HUES6 (cell line): ENCODE measurements around the gene KIF18B.

Experiments used
- H3K27ac ChIP-seq: 2 replicates; pipeline ENCODE4 v1.7.0; 2013; ENCODE audit warnings: low read depth, mild to moderate bottlenecking, low read length, inconsistent platforms
- H3K27me3 ChIP-seq: 2 replicates; pipeline ENCODE4 v1.6.1; 2013; ENCODE audit warnings: low read length; ENCODE audit not compliant: control insufficient read depth, insufficient read depth
- H3K36me3 ChIP-seq: 2 replicates; pipeline ENCODE4 v1.6.1; 2013; ENCODE audit warnings: low read length; ENCODE audit not compliant: control insufficient read depth, insufficient read depth
- H3K4me1 ChIP-seq: 2 replicates; pipeline ENCODE4 v1.6.1; 2013; ENCODE audit warnings: low read length; ENCODE audit not compliant: control insufficient read depth, insufficient read depth
- H3K4me3 ChIP-seq: 2 replicates; pipeline ENCODE4 v1.5.1; 2013; ENCODE audit warnings: low read depth, low read length
- H3K9ac ChIP-seq: one replicate; pipeline ENCODE4 v1.6.1; 2013; ENCODE audit warnings: mild to moderate bottlenecking, low read length
- H3K9me3 ChIP-seq: 2 replicates; pipeline ENCODE4 v1.6.1; 2013; ENCODE audit warnings: low read depth, low read length; ENCODE audit not compliant: control insufficient read depth, insufficient read depth

The KIF18B gene

DNA sequence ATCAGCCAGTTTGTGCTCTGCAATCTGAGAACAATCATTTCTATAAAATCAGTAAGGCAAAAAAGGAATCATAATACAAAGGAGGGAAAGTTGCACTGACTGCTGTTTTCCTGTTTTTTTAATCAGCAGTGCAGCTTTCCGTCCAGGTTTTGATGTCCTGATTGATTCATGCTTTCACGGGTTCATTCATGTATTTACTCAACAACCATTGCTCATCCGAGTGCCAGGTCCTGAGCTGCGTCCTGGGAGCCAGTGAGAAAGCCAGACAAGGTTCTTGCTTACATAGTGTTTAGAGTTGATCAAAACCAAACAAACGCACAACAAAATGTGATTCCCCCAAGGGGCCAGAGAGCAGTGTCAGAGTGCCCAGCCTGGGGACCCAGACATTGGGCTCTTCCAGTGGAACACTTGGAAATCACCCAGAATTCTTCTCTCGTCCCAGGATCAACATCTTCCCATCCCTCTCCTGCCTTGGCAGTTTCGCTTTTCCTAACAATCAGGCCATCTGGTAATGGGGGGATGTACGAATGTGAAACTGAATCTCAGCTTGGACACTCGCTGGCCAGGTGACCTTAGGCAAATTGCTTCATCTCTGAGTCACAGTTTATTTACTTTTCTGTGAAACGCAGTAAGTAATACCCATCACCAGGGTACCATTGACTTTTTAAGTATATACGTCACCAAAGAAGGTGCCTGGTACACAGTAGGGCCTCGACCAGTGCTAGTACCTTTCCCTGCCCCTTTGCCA lies 33.8 kb upstream of the KIF18B start:
- H3K4me3 ChIP-seq = no peak overlapping the region
- peaks cover 6% of the 10 kb centered on the region; the same call in 1 of the 2 replicates for H3K27me3 ChIP-seq

DNA sequence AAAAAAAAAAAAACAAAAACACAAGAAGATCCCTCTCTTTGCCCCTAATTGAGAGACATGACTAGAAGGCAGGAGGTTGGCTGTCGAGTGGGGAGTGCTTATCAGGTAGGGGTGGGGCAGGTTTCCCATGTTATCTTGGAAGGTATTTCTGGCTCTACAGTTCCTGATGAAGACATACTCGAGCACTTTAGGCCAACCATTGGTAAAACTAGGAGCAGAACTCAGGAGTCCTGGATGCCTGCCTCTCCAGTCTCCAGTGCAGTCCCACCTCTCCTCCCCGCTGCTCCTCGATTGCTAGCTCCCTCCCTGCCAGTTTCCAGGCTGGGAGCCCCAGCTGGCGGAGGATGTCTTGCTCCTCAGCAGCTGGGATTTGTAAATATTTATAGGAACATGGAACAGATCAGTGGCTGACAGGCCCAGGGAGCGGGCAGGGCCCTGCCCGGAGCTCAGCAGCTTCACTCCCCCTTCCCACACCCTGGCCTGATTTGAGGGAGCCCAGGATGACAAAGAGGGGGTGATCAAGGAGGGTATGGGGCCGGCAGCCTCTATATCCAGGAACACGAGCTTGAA lies 31.9 kb upstream of the KIF18B start:
- H3K4me3 ChIP-seq = no peak overlapping the region
- no peak overlapping the region for H3K27ac ChIP-seq
- H3K4me1 ChIP-seq = peaks cover 19% of the 10 kb centered on the region
- no peaks in the 10 kb centered on the region; the same call in 1 of the 2 replicates for H3K27me3 ChIP-seq
- H3K36me3 ChIP-seq = no peaks in the 10 kb centered on the region
- H3K9me3 ChIP-seq = no peaks in the 10 kb centered on the region
- no peak overlapping the region for H3K9ac ChIP-seq

More for the DNA sequence above, 33.8 kb upstream of the KIF18B start:
- Histone ChIP-seq H3K9me3 (no peaks in the 10 kb centered on the region), H3K27ac (no peak overlapping the region), H3K9ac (no peak overlapping the region), H3K4me1 (peaks cover 19% of the 10 kb centered on the region), H3K36me3 (no peaks in the 10 kb centered on the region)

DNA sequence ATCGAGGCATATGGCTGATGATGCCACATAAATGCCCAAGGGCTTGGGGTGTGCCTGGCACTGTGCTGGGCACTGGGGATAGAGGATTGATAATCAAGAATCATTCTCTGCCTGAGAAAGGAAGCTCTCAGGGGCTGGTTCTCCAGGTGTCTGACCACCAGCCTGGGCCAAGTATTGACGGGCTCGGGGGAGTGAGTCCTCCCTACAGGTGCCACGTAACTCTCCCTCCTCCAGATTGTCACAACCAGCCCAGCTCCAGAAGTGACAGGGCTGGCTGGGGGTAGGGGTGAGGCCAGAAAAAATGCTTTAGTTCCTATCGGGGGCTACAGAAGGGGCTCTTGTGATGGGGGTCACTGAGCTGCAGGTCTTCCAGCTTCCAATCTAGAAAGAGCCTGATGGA lies 31.2 kb upstream of the KIF18B start:
- no peak overlapping the region for H3K4me3 ChIP-seq
- H3K4me1 ChIP-seq = peaks cover 19% of the 10 kb centered on the region
- H3K9me3 ChIP-seq = no peaks in the 10 kb centered on the region
- no peak overlapping the region for H3K27ac ChIP-seq
- no peaks in the 10 kb centered on the region; the same call in 1 of the 2 replicates for H3K27me3 ChIP-seq
- H3K9ac ChIP-seq = no peak overlapping the region
- H3K36me3 ChIP-seq = no peaks in the 10 kb centered on the region

DNA sequence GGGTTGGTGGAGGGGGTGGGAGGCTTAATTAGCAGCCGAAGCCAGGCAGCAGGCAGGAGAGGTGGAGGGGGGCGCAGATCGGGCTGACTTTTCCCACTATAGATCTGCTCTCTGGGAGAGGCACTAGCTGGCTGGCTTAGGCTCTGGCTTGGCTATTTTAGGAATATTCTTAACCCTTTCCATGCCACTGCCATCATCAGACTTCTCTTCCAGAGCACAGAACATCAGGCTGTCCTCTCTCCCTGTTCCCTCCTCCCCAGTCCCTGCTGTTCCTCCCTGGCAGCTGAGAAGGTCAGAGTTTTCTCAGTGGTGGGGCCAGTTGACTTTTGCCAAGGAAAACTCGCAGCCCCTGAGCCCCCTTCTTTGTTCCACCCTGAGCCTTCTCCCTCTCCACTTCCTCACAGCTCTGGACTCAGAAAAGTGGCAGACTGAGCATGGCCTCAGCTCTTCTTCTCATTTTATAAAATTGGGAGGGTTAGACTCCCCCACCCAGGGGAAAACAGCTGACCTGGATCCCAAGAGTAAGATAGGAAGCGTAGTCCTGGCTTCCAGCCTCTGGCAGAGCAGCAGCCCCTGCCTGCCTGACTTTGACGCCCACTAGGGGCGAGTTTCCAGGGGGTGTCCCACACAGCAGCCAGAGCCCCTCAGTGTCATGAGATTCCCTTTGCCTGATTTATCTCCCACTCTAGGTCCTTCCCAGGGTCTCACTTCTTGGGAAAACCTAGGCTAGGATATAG lies 30.4 kb upstream of the KIF18B start:
- no peaks in the 10 kb centered on the region for H3K9me3 ChIP-seq
- no peak overlapping the region for H3K9ac ChIP-seq
- H3K27me3 ChIP-seq = no peaks in the 10 kb centered on the region; the same call in 1 of the 2 replicates
- H3K27ac ChIP-seq = no peak overlapping the region
- peaks cover 19% of the 10 kb centered on the region for H3K4me1 ChIP-seq
- H3K36me3 ChIP-seq = no peaks in the 10 kb centered on the region
- no peak overlapping the region for H3K4me3 ChIP-seq

DNA sequence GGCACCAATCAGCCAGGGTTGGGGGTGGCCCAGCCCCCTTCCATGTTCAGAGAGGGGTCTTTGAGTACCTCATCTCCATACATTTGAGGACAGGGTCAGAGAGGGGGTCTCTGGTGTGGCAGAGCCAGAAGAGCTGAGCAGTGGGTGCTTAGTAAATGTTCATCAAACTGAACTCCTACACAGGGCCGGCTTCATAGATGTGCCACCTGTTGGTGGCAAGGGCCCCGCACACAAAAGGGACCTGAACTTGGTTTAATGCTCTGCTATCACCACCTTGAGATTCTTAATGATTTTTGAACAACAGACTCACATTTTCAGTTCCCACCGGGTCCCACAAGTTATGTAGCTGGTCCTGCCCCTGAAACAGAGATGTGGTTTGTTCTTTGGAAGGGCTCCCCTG lies 29.5 kb upstream of the KIF18B start:
- Histone ChIP-seq H3K27me3 (peaks cover 2% of the 10 kb centered on the region; the same call in 1 of the 2 replicates), H3K9ac (no peak overlapping the region), H3K27ac (no peak overlapping the region), H3K4me3 (no peak overlapping the region), H3K36me3 (no peaks in the 10 kb centered on the region), H3K9me3 (no peaks in the 10 kb centered on the region), H3K4me1 (peaks cover 23% of the 10 kb centered on the region)

DNA sequence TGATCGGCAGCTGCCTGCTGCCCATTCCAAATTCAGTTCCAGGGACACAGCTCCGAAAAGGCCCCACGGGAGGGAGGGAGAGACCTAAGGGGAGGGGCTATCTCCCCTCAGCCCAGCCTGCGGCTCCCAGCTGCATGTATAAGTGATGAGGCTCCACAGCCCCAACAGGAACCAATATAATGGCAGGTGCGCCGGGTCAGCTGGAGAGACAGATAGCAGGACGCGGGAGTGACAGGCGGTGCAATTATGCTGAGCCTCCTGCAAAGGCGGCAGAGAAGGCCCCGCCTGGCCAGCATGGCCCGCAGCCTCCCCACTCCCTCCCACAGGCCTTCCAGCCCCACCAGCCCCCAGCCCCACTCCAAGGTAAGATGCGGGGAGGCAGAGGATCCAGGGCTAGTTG lies 28.6 kb upstream of the KIF18B start:
- no peak overlapping the region for H3K9ac ChIP-seq
- H3K4me1 ChIP-seq = peaks cover 32% of the 10 kb centered on the region
- no peaks in the 10 kb centered on the region for H3K36me3 ChIP-seq
- no peak overlapping the region for H3K27ac ChIP-seq
- H3K9me3 ChIP-seq = no peaks in the 10 kb centered on the region
- H3K4me3 ChIP-seq = no peak overlapping the region
- H3K27me3 ChIP-seq = peaks cover 6% of the 10 kb centered on the region

DNA sequence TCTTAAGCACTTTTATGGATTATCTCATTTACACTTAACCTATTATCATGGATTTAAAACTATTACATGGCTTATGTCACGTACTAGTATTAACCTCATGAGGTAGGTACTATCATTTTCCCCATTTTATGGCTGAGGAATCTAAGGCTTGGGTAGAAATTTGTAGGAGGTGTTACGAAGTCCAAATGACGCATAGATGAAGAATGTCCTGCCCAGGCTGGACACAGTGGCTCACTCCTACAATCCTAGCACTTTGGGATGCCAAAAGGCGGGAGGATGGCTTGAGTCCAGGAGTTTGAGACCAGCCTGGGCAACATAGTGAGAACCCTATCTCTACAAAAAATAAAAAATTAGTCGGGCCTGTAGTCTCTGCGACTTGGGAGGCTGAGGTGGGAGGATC lies 25.4 kb upstream of the KIF18B start:
- Histone ChIP-seq H3K36me3 (no peaks in the 10 kb centered on the region), H3K9ac (no peak overlapping the region), H3K9me3 (no peaks in the 10 kb centered on the region), H3K27me3 (peaks cover 33% of the 10 kb centered on the region), H3K4me1 (peaks cover 36% of the 10 kb centered on the region), H3K27ac (no peak overlapping the region), H3K4me3 (no peak overlapping the region)

DNA sequence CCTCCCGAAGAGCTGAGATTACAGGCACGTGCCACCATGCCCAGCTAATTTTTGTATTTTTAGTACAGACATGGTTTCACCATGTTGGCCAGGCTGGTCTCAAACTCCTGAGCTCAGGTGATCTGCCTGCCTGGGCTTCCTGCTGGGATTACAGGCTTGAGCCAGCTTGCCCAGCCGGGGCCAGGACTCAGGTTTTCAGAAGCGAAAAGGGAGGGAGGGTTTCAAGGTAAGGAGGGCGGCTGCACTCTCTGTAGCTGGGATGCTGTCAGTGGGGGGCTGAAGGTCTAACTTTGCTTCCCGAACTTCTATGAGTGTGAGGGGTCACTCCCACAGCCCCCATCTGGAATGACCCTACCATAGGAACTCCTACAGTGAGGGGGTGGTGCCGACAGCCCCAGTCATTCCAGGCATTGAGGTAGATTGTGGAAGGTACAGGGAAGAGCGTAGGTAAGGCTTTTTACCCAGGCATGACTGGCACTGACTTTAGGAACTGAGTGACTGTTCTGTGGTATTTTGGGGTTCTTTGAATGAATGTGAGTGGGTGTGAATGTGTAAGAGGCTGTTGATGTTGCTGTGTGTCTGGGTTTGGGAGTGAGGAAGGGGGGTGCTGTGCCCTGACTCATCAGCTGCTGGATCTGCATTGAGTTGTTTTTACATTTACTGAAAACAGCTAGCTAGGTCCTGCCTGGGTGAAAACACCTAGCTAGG lies 24.4 kb upstream of the KIF18B start:
- Histone ChIP-seq H3K36me3 (no peaks in the 10 kb centered on the region), H3K4me1 (peaks cover 32% of the 10 kb centered on the region), H3K27ac (no peak overlapping the region), H3K4me3 (peak overlapping the region; percentile 38), H3K27me3 (peaks cover 43% of the 10 kb centered on the region), H3K9ac (peak overlapping the region; percentile 46), H3K9me3 (no peaks in the 10 kb centered on the region)

DNA sequence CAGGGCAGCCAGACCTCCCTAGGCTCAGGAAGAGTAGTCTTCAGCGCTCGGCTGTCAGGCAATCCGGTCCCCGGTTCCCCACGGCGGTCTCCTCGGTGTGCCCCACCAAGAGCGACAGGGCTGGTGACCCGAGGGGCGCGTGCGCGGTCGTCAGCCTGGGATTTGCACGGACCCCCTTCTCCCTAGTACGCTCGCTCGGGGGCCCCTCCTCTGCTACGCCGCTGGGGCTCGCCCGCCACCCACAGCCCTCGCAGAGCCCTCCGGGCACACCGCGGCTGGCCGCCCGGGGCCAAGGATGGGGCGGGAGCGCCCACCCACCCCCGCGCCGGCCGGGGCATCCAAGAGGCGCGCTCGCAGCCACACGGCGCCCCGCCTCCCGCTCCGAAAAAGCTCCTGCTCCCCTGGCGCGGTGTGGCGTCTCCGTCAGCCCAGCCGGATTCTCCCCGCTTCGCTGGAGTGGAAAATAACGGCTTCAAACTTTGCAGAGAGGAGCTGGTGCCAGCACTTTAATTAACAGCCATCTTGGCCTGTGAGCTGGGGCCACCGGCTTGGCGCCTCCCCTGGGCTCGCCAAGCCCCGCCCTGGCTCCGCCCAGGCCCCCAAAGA lies 22.7 kb upstream of the KIF18B start:
- no peak overlapping the region for H3K27ac ChIP-seq
- H3K4me1 ChIP-seq = peaks cover 37% of the 10 kb centered on the region
- no peaks in the 10 kb centered on the region for H3K9me3 ChIP-seq
- peak overlapping the region; percentile 74 for H3K4me3 ChIP-seq
- no peaks in the 10 kb centered on the region for H3K36me3 ChIP-seq
- H3K27me3 ChIP-seq = peaks cover 60% of the 10 kb centered on the region
- H3K9ac ChIP-seq = peak overlapping the region; percentile 49

DNA sequence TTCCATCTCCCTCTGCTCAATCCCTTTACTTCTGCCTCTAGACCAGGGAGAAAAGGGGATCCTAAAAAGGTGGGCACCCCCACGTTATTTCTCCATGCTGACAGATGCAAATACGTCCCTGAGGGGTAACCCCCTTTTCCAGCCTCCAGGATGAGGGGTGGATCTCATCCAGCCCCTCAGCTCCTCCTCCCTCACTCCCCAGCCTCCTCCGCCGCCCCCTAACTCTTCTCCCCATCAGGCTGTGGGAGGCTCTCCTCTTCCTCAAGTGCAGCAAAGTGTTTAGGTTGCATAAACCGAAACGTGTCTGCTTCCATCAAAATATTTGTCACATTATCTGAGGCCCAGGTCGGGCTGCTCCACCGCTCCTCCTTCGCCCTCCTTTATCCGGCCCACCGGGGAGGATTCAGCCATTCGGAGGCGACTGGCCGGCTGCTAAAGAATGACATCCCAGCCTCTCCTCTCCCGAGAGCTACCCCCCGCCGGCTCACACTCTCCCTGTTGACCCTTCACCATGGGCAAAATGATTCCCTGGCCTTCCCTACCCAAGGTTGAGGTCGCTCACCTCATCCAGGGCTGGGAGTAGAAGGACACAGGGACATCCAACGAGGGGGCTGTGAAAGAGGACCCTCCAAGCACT lies 21.7 kb upstream of the KIF18B start:
- Histone ChIP-seq H3K27ac (no peak overlapping the region), H3K27me3 (peaks cover 67% of the 10 kb centered on the region), H3K4me1 (peaks cover 37% of the 10 kb centered on the region), H3K36me3 (no peaks in the 10 kb centered on the region), H3K4me3 (peak overlapping the region; percentile 74), H3K9me3 (no peaks in the 10 kb centered on the region), H3K9ac (peak overlapping the region; percentile 64)
